H1 (cell line): ENCODE data around the gene SLC43A1. TPM values are rescaled to one million over a fixed set of nuclear protein-coding genes. Genes with fewer than 3 reads are reported as not detected.

Experiments
- CHD7 ChIP-seq: fragments of 300-600 bp; sonication (generic); IDR thresholded peaks from 2 replicates; pipeline ENCODE4 v1.7.1; 2012; ENCODE audit warnings: low read length, moderate library complexity, mild to moderate bottlenecking, inconsistent platforms; ENCODE audit not compliant: insufficient replicate concordance
- CTCF ChIP-seq, 3 experiments: IDR thresholded peaks; 1 replicate in 2 of 3; 2 replicates in 1 of 3; pipeline versions ENCODE4 v1.5.1 to v1.6.1; 2011; ENCODE audit warnings: low read length in 3 of 3, mild to moderate bottlenecking in 3 of 3, inconsistent platforms in 2 of 3, low read depth in 1 of 3, moderate library complexity in 1 of 3; ENCODE audit not compliant: insufficient read depth in 1 of 3; ENCODE audit errors: control extremely low read depth in 1 of 3
- RAD21 ChIP-seq, 2 experiments: IDR thresholded peaks in 1 of 2; conservative IDR thresholded peaks in 1 of 2; 2 replicates each; pipeline ENCODE4 v1.6.1; 2011; ENCODE audit warnings: low read depth in 2 of 2, low read length in 2 of 2, improper control_type of control experiment in 1 of 2, inconsistent platforms in 1 of 2, mild to moderate bottlenecking in 1 of 2, moderate library complexity in 1 of 2
- TEAD4 ChIP-seq: IDR thresholded peaks from 2 replicates; pipeline ENCODE4 v1.6.1; 2012; ENCODE audit warnings: low read depth, low read length, inconsistent platforms, mixed read lengths
- polyA plus RNA-seq, 7 experiments: library from polyadenylated mRNA; depleted of rRNA in 3 of 7; stranded (reverse) in 5 of 7; unstranded in 2 of 7; fragments of >200 nt in 5 of 7; fragments of 200-250 nt in 2 of 7; gene quantifications; 1 replicate in 5 of 7; 2 replicates in 1 of 7; 4 replicates in 1 of 7; pipeline versions ENCODE4 v1.2.1 to v1.2.3, GENCODE V29; 2011 to 2013; ENCODE audit warnings: missing spikeins in 2 of 7, mixed read lengths in 2 of 7
- total RNA-seq: library from RNA; stranded (reverse); fragmentation: NEBNext Ultra II Directional; extraction: Animal tissue kit (Norgen Biotek cat#: 25700); gene quantifications from 2 replicates; pipeline ENCODE4 v1.2.1, GENCODE V29; 2021

The SLC43A1 gene
- total and polyA plus RNA-seq, 2 of the 8 experiments (the other 6 are each of a cell fraction or from before 2014, with no cell fraction given), result 34.5 to 58.0 TPM

GRCh38 chr11:57527056-57527631 is 11.6 kb upstream of the SLC43A1 start (continued):
- TF ChIP-seq CHD7, result no peak
- peak; percentile 82 to 96 (median 94) for TF ChIP-seq CTCF (IDR thresholded peaks at IDR 0.05; ENCODE audit: control extremely low read depth in 1 of 3, insufficient read depth in 1 of 3, low read depth in 1 of 3, low read length in 3 of 3)
- peak; percentile 96 to 97 for TF ChIP-seq RAD21 (IDR thresholded peaks at IDR 0.05 in 1 of 2, conservative IDR thresholded peaks at IDR 0.05 in 1 of 2; ENCODE audit: low read depth in 2 of 2, low read length in 2 of 2)
- no peak for TF ChIP-seq TEAD4
